Skeletal muscle satellite cell (primary cell): ENCODE data around the gene VWA1.
A peak's percentile ranks its signal among the peaks of the same experiment; 100 is the strongest.

ENCODE experiments used
- H3K27me3 ChIP-seq: 2 replicates; pipeline ENCODE4 v1.7.0; 2013; ENCODE audit warnings: low read length; ENCODE audit not compliant: control insufficient read depth, insufficient read depth
- H3K36me3 ChIP-seq: 2 replicates; pipeline ENCODE4 v1.7.0; 2013; ENCODE audit warnings: mild to moderate bottlenecking, control low read depth, low read length; ENCODE audit not compliant: insufficient read depth
- H3K4me1 ChIP-seq: 2 replicates; pipeline ENCODE4 v1.7.0; 2013; ENCODE audit warnings: low read length; ENCODE audit not compliant: control insufficient read depth, insufficient read depth
- H3K4me2 ChIP-seq: 2 replicates; pipeline ENCODE4 v1.7.0; 2013; ENCODE audit warnings: mild to moderate bottlenecking, low read length
- H3K4me3 ChIP-seq: 2 replicates; pipeline ENCODE4 v1.7.0; 2013; ENCODE audit warnings: low read length
- H3K9ac ChIP-seq: 2 replicates; pipeline ENCODE4 v1.7.0; 2013; ENCODE audit warnings: mild to moderate bottlenecking, low read depth, low read length, moderate library complexity
- H3K9me3 ChIP-seq: replicated peaks from 2 replicates; pipeline ENCODE4 v1.7.0; 2013; ENCODE audit warnings: mild to moderate bottlenecking, control low read depth, low read length

Gene VWA1

GRCh38 chr1:1419813-1420653 is 15.5 kb upstream of the VWA1 start:
- peak overlapping the region; percentile 62 for H3K4me3 ChIP-seq
- H3K9me3 ChIP-seq = no peaks in the 10 kb centered on the region
- H3K4me1 ChIP-seq = no peaks in the 10 kb centered on the region
- no peaks in the 10 kb centered on the region for H3K27me3 ChIP-seq
- peak overlapping the region; percentile 77 for H3K4me2 ChIP-seq
- H3K36me3 ChIP-seq = no peaks in the 10 kb centered on the region
- H3K9ac ChIP-seq = peak overlapping the region; percentile 47

DNA sequence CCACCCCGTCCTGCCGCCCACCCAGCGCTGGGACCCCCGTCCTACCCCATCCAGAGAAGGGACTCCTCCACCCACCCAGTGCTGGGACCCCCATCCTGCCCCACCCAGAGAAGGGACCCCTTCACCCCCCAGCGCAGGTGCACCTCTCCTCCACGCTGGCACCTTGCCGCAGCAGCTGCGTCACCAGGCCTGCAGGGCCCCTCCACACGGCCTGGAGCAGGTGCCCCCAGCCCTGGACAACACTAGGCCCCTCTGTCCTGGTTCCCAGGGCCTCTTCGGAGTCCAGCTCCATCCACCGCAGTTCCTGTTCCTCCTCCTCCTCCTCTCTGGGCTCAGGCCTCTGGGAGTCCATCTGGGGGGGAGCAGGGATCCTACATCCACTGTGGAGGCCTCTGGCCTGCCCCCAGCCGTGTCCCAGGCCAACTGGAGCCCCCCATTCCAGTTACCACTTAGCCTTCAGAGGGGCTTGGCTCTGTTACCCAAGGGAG is 14.8 kb upstream of the VWA1 start:
- no peaks in the 10 kb centered on the region for H3K9me3 ChIP-seq
- no peaks in the 10 kb centered on the region for H3K27me3 ChIP-seq
- H3K4me3 ChIP-seq = no peak overlapping the region
- no peaks in the 10 kb centered on the region for H3K4me1 ChIP-seq
- no peaks in the 10 kb centered on the region for H3K36me3 ChIP-seq
- no peak overlapping the region for H3K9ac ChIP-seq
- no peak overlapping the region for H3K4me2 ChIP-seq

- Histone ChIP-seq H3K4me1 (no peaks in the 10 kb centered on the region), H3K27me3 (no peaks in the 10 kb centered on the region), H3K4me3 (peak within 1 kb of the TSS; percentile 62), H3K9me3 (no peaks in the 10 kb centered on the region), H3K9ac (peak within 1 kb of the TSS; percentile 30), H3K36me3 (no peaks in the 10 kb centered on the region), H3K4me2 (peak within 1 kb of the TSS; percentile 77)
Measured at GRCh38 chr1:1421147-1421906, 14.2 kb upstream of the VWA1 start, which contains the start of gene ANKRD65. Gene ANKRD65 (minus strand): TSS chr1:1421276. CDS start chr1:1421005, 271 bp downstream.

DNA sequence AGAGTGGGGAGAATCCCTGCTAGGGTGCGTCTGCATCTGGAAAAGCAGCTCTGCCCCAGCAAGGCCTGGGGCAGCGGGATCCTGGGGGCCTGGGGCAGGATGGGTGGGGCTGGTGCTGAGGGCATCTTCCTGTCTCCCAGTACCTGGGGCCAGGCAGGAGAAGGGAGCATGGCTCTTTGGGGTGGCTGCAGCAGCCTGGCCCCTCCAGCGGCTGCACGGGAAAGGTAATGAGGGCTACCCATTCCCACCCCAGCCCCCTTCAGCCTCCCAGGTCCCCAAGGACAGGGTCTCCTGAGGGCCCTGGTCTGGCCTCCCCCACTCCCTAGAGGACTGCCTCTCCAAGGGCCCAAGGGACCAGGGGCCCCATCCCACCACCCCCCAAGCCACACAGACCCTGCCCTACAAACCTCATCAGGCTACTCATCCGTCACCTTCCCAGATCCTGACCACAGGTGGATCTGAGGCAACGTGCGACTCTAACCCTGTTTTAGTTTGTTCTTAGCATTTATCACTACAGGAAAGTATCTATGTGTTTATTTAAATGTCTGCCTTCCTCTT is 13.5 kb upstream of the VWA1 start:
- H3K4me1 ChIP-seq = no peaks in the 10 kb centered on the region
- no peak overlapping the region for H3K4me3 ChIP-seq
- H3K27me3 ChIP-seq = no peaks in the 10 kb centered on the region
- no peak overlapping the region for H3K4me2 ChIP-seq
- H3K9me3 ChIP-seq = no peaks in the 10 kb centered on the region
- H3K36me3 ChIP-seq = no peaks in the 10 kb centered on the region
- H3K9ac ChIP-seq = no peak overlapping the region

DNA sequence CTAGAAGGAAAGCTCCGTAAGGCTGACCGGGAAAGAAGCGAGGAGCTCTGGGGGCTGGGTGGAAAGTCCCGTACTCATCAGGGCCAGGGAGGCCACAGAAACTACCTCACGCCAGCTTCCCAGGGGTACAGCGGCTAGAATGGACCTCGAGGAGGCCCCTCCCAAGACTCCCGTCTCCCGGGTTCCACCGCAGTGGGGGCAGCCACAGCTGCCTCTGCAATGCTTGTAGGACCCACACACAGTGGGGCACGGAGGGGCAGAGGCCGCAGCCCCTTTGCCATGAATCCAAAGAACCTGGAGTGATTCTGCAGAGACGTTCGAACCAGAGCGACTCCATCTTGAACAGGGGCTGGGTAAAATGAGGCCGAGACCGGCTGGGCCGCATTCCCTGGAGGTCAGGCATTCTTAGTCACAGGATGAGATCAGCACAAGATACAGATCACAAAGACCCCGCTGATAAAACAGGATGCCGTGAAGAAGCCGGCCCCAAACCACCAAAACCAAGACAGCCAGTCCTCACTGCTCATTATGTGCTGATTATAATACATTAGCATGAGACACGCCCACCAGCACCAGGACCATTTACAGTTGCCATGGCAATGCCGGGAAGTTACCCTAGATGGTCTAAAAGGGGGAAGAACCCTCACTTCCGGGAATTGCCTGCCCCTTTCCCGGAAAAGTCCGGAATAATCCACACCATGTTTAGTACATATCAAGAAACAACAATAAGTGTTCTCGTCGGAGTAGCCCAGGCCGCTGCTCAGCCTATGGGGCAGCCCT is 12.8 kb upstream of the VWA1 start:
- no peaks in the 10 kb centered on the region for H3K9me3 ChIP-seq
- H3K27me3 ChIP-seq = no peaks in the 10 kb centered on the region

GRCh38 chr1:1423245-1423597 is 12.3 kb upstream of the VWA1 start:
- no peaks in the 10 kb centered on the region for H3K4me1 ChIP-seq
- no peaks in the 10 kb centered on the region for H3K27me3 ChIP-seq
- no peak overlapping the region for H3K9ac ChIP-seq
- H3K36me3 ChIP-seq = no peaks in the 10 kb centered on the region
- H3K4me2 ChIP-seq = no peak overlapping the region
- no peaks in the 10 kb centered on the region for H3K9me3 ChIP-seq
- no peak overlapping the region for H3K4me3 ChIP-seq

More for the DNA sequence above, 12.8 kb upstream of the VWA1 start:
- no peak overlapping the region for H3K4me3 ChIP-seq
- no peaks in the 10 kb centered on the region for H3K4me1 ChIP-seq
- H3K36me3 ChIP-seq = no peaks in the 10 kb centered on the region
- no peak overlapping the region for H3K4me2 ChIP-seq
- H3K9ac ChIP-seq = no peak overlapping the region

DNA sequence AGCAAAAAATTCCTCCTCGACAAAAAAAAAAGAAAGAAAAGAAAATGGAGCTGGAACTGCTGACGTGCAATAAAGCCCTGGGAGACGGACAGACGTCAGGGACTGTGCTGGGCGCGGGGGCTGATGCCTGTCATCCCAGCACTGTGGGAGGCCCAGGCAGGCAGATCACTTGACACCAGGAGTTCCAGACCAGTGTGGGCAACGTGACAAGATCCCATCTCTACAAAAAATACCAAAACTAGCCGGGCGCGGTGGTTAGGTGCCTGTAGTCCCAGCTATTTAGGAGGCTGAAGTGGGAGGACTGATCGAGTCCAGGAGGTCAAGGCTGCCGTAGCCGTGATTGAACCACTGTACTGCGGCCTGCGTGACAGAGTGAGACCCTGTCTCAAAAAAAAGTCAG is 10.8 kb upstream of the VWA1 start:
- Histone ChIP-seq H3K4me1 (no peaks in the 10 kb centered on the region), H3K9ac (no peak overlapping the region), H3K4me3 (no peak overlapping the region), H3K4me2 (no peak overlapping the region), H3K36me3 (no peaks in the 10 kb centered on the region), H3K27me3 (no peaks in the 10 kb centered on the region), H3K9me3 (no peaks in the 10 kb centered on the region)

DNA sequence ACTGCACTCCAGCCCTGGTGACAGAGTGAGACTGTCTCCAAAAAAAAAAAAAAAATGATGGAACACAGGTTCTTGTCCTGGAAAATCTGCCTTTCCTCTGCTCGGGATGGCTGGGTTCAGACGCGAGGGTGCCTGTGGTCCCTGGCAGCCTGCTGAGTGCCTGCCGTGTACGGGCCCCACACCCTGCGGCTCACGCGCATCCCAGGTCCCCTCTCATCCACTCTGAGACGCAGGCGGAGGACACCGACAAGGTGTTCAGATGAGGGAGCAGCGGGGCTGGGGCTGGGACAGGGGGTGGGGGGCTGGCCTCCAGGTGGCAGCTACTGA is 10.1 kb upstream of the VWA1 start:
- H3K4me3 ChIP-seq = no peak overlapping the region
- H3K27me3 ChIP-seq = no peaks in the 10 kb centered on the region
- H3K4me2 ChIP-seq = no peak overlapping the region
- H3K4me1 ChIP-seq = peaks cover 5% of the 10 kb centered on the region
- no peaks in the 10 kb centered on the region for H3K36me3 ChIP-seq
- no peaks in the 10 kb centered on the region for H3K9me3 ChIP-seq
- no peak overlapping the region for H3K9ac ChIP-seq

- Histone ChIP-seq H3K4me2 (no peak overlapping the region), H3K9ac (no peak overlapping the region), H3K27me3 (no peaks in the 10 kb centered on the region), H3K36me3 (no peaks in the 10 kb centered on the region), H3K9me3 (no peaks in the 10 kb centered on the region), H3K4me1 (peaks cover 9% of the 10 kb centered on the region), H3K4me3 (no peak overlapping the region)
Measured at GRCh38 chr1:1425753-1426495, 9.6 kb upstream of the VWA1 start.

- no peak overlapping the region for H3K9ac ChIP-seq
- no peaks in the 10 kb centered on the region for H3K9me3 ChIP-seq
- no peaks in the 10 kb centered on the region for H3K36me3 ChIP-seq
- H3K4me2 ChIP-seq = no peak overlapping the region
- peaks cover 12% of the 10 kb centered on the region for H3K4me1 ChIP-seq
- no peak overlapping the region for H3K4me3 ChIP-seq
- H3K27me3 ChIP-seq = no peaks in the 10 kb centered on the region
Measured at GRCh38 chr1:1426496-1427105, 8.9 kb upstream of the VWA1 start.
